Activated CD8-positive, alpha-beta T cell treated with anti-CD3 and anti-CD28 coated beads, Interleukin-2, amount 10 ng/mL, durations not matched to agents 7 days and 5 days (primary cell): ENCODE measurements around the gene NUBP2. TPM values are rescaled to one million over a fixed set of nuclear protein-coding genes. Genes with fewer than 3 reads are reported as not detected.

Experiments used
- ATAC-seq: fragments of 150-1000 bp; cut with Tn5 transposase; one replicate; pipeline ENCODE4 v1.10.0; 2021; ENCODE audit warnings: moderate library complexity
- CTCF ChIA-PET: fragments of 350-600 bp; sonication (Branson Sonifier 250); formaldehyde crosslinking; loops from one replicate; lab custom pipeline; 2021; ENCODE audit warnings: antibody characterized with exemption; lab: Charles Lee
- POLR2A ChIA-PET: fragments of 350-600 bp; sonication (Branson Sonifier 250); formaldehyde crosslinking; loops from one replicate; lab custom pipeline; 2021; ENCODE audit warnings: antibody characterized with exemption; lab: Charles Lee
- DNase-seq: peaks from one replicate; pipeline ENCODE4 v3.0.0-alpha.2; 2020
- H3K27ac Mint-ChIP-seq: one replicate; pipeline ENCODE4 v1.8.0; 2021; ENCODE audit warnings: mild to moderate bottlenecking, mixed read lengths
- H3K27me3 Mint-ChIP-seq: one replicate; pipeline ENCODE4 v1.8.0; 2021; ENCODE audit warnings: low read depth, mixed read lengths
- H3K36me3 Mint-ChIP-seq: one replicate; pipeline ENCODE4 v1.8.0; 2021; ENCODE audit warnings: low read depth, mixed read lengths
- H3K4me1 Mint-ChIP-seq: one replicate; pipeline ENCODE4 v1.8.0; 2021; ENCODE audit warnings: low read depth, mixed read lengths
- H3K4me3 Mint-ChIP-seq: one replicate; pipeline ENCODE4 v1.8.0; 2021; ENCODE audit warnings: mild to moderate bottlenecking, mixed read lengths
- H3K9me3 Mint-ChIP-seq: one replicate; pipeline ENCODE4 v1.8.0; 2022; ENCODE audit warnings: mixed read lengths; ENCODE audit not compliant: insufficient read depth
- microRNA-seq: library from miRNA; unstranded; fragments of <30 nt; microRNA quantifications from one replicate; pipeline ENCODE4 v1.2.0, GENCODE V29; 2022
- total RNA-seq, 2 experiments: library from RNA; stranded (reverse); gene quantifications; one replicate each; pipeline ENCODE4 v1.2.3, GENCODE V29; 2021

NUBP2 gene
- total RNA-seq, 2 experiments from 2014 or later = 58.5 to 61.8 TPM

GRCh38 chr16:1826691-1827573, 44.2 kb downstream of the NUBP2 start, which contains the start of the genes FAHD1 and HAGH:
Gene FAHD1 (plus strand): TSS chr16:1827206. CDS start chr16:1827239, 33 bp downstream.
Gene HAGH (minus strand): TSS chr16:1826825. CDS start chr16:1826787, 38 bp downstream.
- Mint-ChIP-seq H3K4me1 (peaks cover 41% of the 10 kb centered on the region), H3K9me3 (no peaks in the 10 kb centered on the region), H3K27ac (peak within 1 kb of the TSS; percentile 92), H3K4me3 (peak within 1 kb of the TSS; percentile 97), H3K27me3 (no peaks in the 10 kb centered on the region), H3K36me3 (peaks cover 6% of the 10 kb centered on the region)
- CTCF ChIA-PET = interaction anchor here (0.8 to 1.3 kb wide), 5 partner anchors 12 to 177 kb away, joined by 3 to 4 read pairs (median 3); partner anchors contain the start of genes MAPK8IP3 and MSRB1
- DNase-seq = peak; percentile 91
- ATAC-seq = peak; percentile 90
- POLR2A ChIA-PET = interaction anchor here (0.8 to 2.5 kb wide), 5 partner anchors 44 to 406 kb away, joined by 3 to 6 read pairs (median 3); partner anchors contain the start of genes MAPK8IP3, NUBP2, RPS2 and SPSB3

DNA sequence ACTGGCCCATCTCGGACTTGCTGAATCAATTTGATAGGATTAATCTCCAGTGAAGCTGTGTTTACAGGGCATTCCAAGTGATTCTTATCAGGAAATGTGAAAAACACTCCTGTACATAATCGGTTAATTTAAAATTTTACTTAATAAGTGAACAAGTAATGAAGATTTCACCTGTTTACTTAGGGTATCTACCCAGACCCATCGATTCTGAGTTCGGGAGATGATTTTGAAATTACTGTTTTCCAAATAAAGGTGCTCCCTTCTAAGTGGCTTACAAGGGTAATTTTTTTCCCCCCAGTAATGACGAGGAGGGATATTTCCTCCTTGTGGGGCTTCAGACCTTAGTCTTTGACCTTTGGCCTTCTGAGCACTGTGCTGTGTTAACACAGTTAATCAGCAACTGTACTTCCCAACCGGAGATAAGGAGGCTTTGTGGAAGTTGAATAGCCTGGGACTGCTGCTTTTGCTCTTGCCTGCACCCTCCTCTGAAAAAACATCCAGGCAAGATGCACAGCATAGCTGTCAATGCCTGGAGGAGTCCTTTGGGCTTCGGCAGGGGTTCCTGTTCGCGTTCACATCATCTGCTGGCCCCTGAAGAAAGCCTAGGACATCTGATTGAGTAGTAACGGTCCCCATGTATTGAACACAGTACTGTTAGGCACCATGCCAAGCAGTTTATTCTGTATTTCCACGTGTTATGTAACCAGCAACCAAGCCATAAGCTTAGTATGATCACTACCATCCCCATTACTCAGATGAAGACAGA, 46.1 kb downstream of the NUBP2 start:
- Mint-ChIP-seq H3K4me3 (peak overlapping the region; percentile 50), H3K27me3 (no peaks in the 10 kb centered on the region), H3K4me1 (peaks cover 39% of the 10 kb centered on the region), H3K27ac (no peak overlapping the region), H3K9me3 (no peaks in the 10 kb centered on the region), H3K36me3 (peaks cover 6% of the 10 kb centered on the region)
- ATAC-seq (no peak), DNase-seq (no peak)
- ChIA-PET CTCF (no interaction called here), POLR2A (no interaction called here)

GRCh38 chr16:1830213-1830612, 47.5 kb downstream of the NUBP2 start:
- ATAC-seq = no peak
- H3K36me3 Mint-ChIP-seq = peaks cover 6% of the 10 kb centered on the region
- CTCF ChIA-PET = no interaction called here
- H3K27me3 Mint-ChIP-seq = no peaks in the 10 kb centered on the region
- H3K9me3 Mint-ChIP-seq = no peaks in the 10 kb centered on the region
- H3K27ac Mint-ChIP-seq = no peak overlapping the region
- no peak overlapping the region for H3K4me3 Mint-ChIP-seq
- POLR2A ChIA-PET = interaction anchor here (0.5 kb wide), 1 partner anchor 423 kb away, joined by 3 read pairs; no protein-coding TSS in a partner anchor
- peaks cover 27% of the 10 kb centered on the region for H3K4me1 Mint-ChIP-seq
- no peak for DNase-seq

DNA sequence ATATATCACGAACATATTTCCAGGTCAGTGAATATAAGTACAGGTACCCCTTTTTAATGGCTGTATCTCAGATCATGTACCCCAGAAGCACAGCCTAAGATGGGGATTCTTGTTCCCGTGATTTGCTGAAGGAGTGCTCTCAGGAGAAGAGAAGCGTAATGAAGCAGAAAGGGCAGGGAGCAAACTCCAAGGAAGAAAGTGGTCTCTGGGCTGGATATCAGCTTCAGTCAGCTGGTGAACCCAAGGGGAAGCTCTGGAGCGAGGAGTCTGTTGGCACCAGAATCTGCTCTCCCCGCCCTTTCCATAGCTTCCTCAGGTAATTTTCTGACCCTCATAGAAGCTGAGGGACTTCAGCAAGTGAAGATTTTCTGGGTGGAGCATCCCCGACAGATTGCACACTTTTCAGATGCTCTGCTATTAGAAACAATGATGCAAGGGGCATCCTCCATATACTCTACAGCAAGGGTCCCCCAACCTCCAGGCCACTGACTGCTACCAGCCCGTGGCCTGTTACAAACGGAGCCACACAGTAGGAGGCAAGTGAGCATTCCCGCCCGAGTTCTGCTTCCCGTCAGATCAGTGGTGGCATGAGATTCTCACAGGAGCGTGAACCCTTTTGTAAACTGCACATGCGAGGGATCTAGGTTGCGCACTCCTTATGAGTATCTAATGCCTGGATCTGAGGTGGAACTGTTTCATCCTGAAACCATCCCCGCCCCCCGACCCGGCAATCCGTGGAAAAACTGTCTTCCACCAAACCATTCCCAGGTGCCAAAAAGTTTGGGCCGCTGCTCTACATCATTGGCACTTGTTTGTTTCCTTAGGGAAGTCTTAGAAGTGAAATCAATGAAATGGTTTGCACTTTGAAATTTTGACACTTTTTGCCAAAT, 48.7 kb downstream of the NUBP2 start:
- Mint-ChIP-seq H3K4me1 (peaks cover 20% of the 10 kb centered on the region), H3K4me3 (no peak overlapping the region), H3K27ac (no peak overlapping the region), H3K27me3 (no peaks in the 10 kb centered on the region), H3K9me3 (no peaks in the 10 kb centered on the region), H3K36me3 (peaks cover 6% of the 10 kb centered on the region)
- ChIA-PET CTCF (no interaction called here), POLR2A (no interaction called here)
- DNase-seq (no peak), ATAC-seq (no peak)

DNA sequence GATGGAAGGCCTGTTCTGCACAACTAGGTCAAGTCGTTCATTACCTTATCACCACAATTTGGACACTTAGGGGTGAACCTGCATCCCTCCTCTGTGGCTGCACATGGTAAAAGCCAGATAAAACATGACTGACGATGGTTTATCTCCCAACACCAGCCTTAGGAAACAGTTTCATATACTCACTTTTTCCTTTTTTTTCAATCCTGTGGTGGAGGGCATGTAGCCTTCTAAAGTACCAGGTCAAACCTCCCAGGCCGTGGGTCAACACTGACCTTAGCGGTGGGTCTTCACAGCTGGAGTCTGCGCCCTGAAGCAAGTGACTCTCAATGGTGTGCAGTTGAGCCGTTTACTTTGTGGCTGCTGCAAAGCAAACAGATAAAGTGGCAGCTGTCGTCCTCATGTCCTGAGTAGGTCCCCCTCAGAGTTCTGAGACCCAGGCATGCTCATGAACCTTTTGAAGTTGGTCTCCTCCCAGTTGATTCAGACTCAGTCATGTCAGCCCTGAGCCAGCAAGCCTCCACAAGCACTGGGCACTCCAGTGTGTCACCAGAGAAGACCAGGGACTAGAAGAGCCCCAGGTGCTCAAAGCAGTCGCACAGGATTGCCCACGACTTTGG, 50.2 kb downstream of the NUBP2 start:
- ATAC-seq (no peak), DNase-seq (no peak)
- H3K27ac Mint-ChIP-seq = no peak overlapping the region
- H3K4me1 Mint-ChIP-seq = peaks cover 13% of the 10 kb centered on the region
- POLR2A ChIA-PET = no interaction called here
- no peaks in the 10 kb centered on the region for H3K27me3 Mint-ChIP-seq
- H3K4me3 Mint-ChIP-seq = no peak overlapping the region
- no peaks in the 10 kb centered on the region for H3K9me3 Mint-ChIP-seq
- CTCF ChIA-PET = no interaction called here
- H3K36me3 Mint-ChIP-seq = peaks cover 6% of the 10 kb centered on the region

DNA sequence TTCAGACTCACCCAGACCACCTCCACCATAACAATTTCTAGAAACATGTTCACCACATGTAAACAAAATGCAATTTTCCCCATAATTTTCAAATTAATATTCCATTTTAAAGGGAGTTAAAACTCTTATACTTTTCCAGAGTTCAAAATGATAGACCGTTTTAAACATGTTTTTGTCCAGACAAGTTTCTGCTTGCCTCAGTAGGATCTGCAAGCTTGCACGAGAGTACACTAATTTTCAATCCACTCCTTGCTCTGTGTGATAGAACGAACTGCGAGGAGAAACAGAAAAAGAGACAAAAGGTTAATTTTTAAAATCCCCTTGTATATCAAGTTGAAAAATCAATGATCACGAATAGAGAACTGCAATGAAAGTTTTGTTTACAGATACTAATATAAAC, 51.3 kb downstream of the NUBP2 start:
- no peak overlapping the region for H3K27ac Mint-ChIP-seq
- H3K4me3 Mint-ChIP-seq = no peak overlapping the region
- H3K9me3 Mint-ChIP-seq = no peaks in the 10 kb centered on the region
- H3K4me1 Mint-ChIP-seq = peaks cover 3% of the 10 kb centered on the region
- ChIA-PET POLR2A (no interaction called here), CTCF (no interaction called here)
- DNase-seq (no peak), ATAC-seq (no peak)
- H3K27me3 Mint-ChIP-seq = no peaks in the 10 kb centered on the region
- H3K36me3 Mint-ChIP-seq = peaks cover 2% of the 10 kb centered on the region

Small RNAs within 50 kb of the gene (microRNA-seq; reads per million reads assigned to microRNA genes)
- gene MIR3177 = 6.9 reads per million, percentile 13 among the genes with 10 or more reads in this experiment

Other genes starting within 250 kb of the NUBP2 start
- gene TMEM204, start 249.3 kb upstream of the NUBP2 start, total RNA-seq = 10 to 100 TPM; 35.1 to 35.6 TPM
- gene IFT140, start 170.9 kb upstream of the NUBP2 start, total RNA-seq = 10 to 100 TPM; 10.3 to 15.4 TPM
- gene CRAMP1, start 170.6 kb upstream of the NUBP2 start, total RNA-seq = 10 to 100 TPM; 23.9 to 25.2 TPM
- 10 to 100 TPM; 56.1 to 61.7 TPM for gene JPT2, start 104.7 kb upstream of the NUBP2 start, total RNA-seq
- 10 to 100 TPM; 75.9 to 82.7 TPM for gene MAPK8IP3, start 76.8 kb upstream of the NUBP2 start, total RNA-seq
- 10 to 100 TPM; 41.3 to 41.4 TPM for gene NME3, start 11.4 kb upstream of the NUBP2 start, total RNA-seq
- 10 to 100 TPM; 31.8 to 32.0 TPM for gene EME2, start 10.2 kb upstream of the NUBP2 start, total RNA-seq
- 100 to 1,000 TPM; 126 to 135 TPM for gene MRPS34, start 9.8 kb upstream of the NUBP2 start, total RNA-seq
- 10 to 100 TPM; 31.1 to 33.0 TPM for gene SPSB3, start 389 bp upstream of the NUBP2 start, total RNA-seq
- under 1 TPM in 1 of 2 experiments, not detected in 1; 0.13 TPM for gene IGFALS, start 10.7 kb downstream of the NUBP2 start, total RNA-seq
- 10 to 100 TPM; 48.0 to 50.4 TPM for gene HAGH, start 43.9 kb downstream of the NUBP2 start, total RNA-seq
- gene FAHD1, start 44.2 kb downstream of the NUBP2 start, total RNA-seq = 10 to 100 TPM; 14.5 to 14.6 TPM
- not detected for gene MEIOB, start 89.2 kb downstream of the NUBP2 start, total RNA-seq
- gene HS3ST6, start 135.5 kb downstream of the NUBP2 start, total RNA-seq = not detected
- 10 to 100 TPM; 13.2 to 13.9 TPM for gene MSRB1, start 160.2 kb downstream of the NUBP2 start, total RNA-seq
- under 1 TPM in 1 of 2 experiments, not detected in 1; 0.53 TPM for gene RPL3L, start 171.7 kb downstream of the NUBP2 start, total RNA-seq
- gene NDUFB10, start 176.6 kb downstream of the NUBP2 start, total RNA-seq = 100 to 1,000 TPM; 141 to 147 TPM
- gene RPS2, start 181.9 kb downstream of the NUBP2 start, total RNA-seq = 1,000 to 10,000 TPM; 2,821 to 2,910 TPM
- gene RNF151, start 183.9 kb downstream of the NUBP2 start, total RNA-seq = not detected
- gene TBL3, start 189.1 kb downstream of the NUBP2 start, total RNA-seq = 10 to 100 TPM; 37.6 to 37.9 TPM
- not detected for gene NOXO1, start 198.5 kb downstream of the NUBP2 start, total RNA-seq
- gene GFER, start 201.2 kb downstream of the NUBP2 start, total RNA-seq = 10 to 100 TPM; 27.2 to 30.5 TPM
- gene SYNGR3, start 207.0 kb downstream of the NUBP2 start, total RNA-seq = 1 to 10 TPM; 2.6 to 3.4 TPM
- gene ZNF598, start 226.9 kb downstream of the NUBP2 start, total RNA-seq = 10 to 100 TPM; 75.1 to 75.9 TPM
- gene NPW, start 236.8 kb downstream of the NUBP2 start, total RNA-seq = under 1 TPM in 1 of 2 experiments, not detected in 1; 0.73 TPM
- 1 to 10 TPM; 1.4 to 2.8 TPM for gene NHERF2, start 243.9 kb downstream of the NUBP2 start, total RNA-seq